GM21526 (cell line): ENCODE data around the gene HIBADH.
"Not testable (repeated sequence)": the region's sequence is repeated elsewhere in the genome, so short reads cannot be mapped to it uniquely, and the experiment has no call there.

ENCODE experiments used
- ATAC-seq: cut with Tn5 transposase; IDR thresholded peaks from one replicate; pipeline ENCODE4 v1.9.1; 2021; ENCODE audit warnings: moderate library complexity; ENCODE audit not compliant: unreplicated experiment, low FRiP score

Gene HIBADH

DNA sequence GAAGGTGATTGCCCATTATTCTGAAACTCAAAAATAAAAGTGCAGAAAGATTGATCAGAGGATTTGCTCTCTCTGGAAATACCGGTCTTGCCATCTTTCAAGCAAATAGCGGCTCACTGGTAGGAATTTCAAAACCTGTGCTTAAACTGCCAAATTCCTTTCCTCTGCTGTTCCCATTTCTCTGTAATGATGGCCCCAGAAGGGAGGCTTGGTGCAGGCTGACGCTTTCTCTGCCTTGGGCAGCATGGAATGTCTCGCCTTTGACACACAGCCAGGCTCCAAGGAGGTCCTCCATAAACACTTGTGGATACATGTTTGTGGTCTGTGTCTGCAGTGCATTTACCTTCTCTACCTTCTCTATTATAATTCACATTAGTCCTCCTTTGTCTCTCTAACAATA is 146.8 kb downstream of the HIBADH start:
- ATAC-seq, result no peak

DNA sequence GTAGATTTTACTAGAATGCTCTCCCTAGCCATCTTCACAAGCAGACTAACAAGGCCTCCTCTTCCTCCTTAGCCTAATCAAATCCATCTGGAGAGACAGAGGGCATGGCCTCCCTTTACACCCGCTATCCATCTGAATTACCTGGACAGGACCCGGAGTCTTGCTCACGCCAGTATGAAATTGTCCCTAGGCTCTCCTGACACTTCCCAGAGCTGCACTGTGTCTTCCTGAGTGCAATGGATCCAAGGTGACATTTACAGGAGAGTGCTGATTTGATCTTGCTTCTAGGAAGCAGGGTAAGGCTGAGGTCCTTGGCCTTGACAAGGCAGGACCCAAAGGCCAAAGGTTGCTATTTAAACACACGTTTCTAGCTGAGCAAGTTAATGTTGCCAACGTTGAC is 147.8 kb downstream of the HIBADH start:
- no peak for ATAC-seq

GRCh38 chr7:27513885-27514284 is 148.8 kb downstream of the HIBADH start:
- no peak for ATAC-seq

DNA sequence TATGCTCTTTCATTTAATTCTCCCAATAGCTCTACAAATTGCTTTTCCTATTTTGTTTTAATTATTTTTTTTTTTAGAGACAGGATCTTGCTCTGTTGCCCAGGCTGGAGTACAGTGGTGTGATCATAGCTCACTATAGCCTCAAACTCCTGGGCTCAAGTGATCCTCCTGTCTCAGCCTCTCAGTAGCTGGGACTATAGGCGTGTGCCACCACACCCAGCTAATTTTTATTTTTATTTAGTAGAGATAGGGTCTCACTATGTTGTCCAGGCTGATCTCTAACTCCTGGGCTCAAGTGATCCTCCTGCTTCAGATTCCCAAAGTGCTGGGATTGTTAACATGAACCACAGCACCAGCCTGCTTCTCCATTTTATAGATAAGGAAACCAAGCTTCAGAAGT is 151.3 kb downstream of the HIBADH start:
- ATAC-seq, result not testable (repeated sequence)

GRCh38 chr7:27510541-27510940 is 152.1 kb downstream of the HIBADH start:
- ATAC-seq, result no peak

DNA sequence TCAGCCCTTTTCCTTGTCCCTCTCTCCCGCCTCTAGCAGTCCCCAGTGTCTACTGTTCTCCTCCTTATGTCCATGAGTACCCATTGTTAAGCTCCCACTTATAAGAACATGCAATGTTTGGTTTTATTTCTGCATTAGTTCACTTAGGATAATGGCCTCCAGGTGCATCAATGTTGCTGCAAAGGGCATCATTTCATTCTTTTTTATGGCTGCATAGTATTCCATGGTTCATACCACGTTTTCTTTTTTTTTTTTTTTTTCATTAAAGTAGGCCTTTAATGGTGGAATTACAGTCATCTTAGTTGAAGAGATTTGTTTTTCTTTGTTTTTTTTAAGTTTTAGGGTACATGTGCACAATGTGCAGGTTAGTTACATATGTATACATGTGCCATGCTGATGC is 160.8 kb downstream of the HIBADH start:
- ATAC-seq, result not testable (repeated sequence)

DNA sequence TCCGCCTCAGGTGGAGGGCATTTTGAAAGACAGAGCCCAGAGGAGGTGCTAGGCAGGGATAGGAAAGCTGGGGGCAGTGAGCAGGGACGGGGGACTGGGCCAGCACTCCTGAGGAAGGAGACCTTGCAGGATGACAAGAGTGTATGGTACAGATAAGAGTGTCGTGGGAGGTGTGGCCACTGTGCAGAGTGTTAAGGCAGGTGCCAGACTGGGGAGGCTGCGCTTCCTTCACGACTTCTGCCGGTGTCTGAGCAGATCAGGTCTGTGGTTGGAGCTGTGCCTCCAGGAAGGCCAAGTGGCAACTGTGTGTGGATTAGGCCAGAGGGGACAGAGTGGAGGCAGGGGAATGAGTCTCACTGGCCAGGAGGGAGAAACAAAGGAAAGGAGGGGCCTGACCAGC is 161.7 kb downstream of the HIBADH start:
- ATAC-seq, result no peak

- no peak for ATAC-seq
These were observed 170.5 kb downstream of the HIBADH start for GRCh38 chr7:27492224-27492623.

GRCh38 chr7:27491534-27491933 is 171.1 kb downstream of the HIBADH start:
- ATAC-seq, result no peak

DNA sequence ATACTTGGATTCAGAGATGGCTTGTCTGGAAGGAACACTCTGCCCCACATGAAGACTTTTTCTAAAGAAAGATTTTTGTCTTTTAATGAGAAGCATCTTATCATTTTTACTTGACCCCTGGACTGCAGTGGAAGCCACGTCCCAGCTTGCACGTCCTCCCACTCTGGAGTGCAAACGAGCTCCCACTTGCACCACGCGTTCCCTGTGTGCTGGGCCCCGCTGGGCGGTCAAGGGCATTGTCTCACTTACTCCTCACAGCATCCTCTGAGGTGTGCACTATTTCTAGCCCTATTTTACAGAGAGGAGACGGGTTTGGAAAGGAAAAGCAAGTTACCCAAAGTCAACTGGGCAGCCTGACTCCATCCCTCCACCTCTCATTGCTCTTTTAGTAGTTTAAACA is 175.2 kb downstream of the HIBADH start:
- ATAC-seq, result no peak

DNA sequence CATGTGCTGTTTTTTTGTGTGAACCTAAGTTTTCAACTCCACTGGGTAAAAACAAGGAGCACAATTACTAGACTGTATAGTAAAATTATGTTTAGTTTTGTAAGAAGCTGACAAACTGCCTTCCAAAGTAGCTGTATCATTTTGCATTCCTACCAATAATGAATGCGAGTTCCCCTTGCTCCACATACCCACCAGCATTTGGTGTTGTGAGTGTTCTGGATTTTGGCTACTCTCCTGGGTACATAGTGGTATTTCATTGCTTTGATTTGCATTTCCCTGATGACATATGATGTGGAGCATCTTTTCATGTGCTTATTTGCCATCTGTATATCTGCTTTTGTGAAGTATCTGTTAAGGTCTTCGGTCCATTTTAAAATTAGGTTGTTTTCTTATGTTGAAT is 178.2 kb downstream of the HIBADH start:
- no peak for ATAC-seq

DNA sequence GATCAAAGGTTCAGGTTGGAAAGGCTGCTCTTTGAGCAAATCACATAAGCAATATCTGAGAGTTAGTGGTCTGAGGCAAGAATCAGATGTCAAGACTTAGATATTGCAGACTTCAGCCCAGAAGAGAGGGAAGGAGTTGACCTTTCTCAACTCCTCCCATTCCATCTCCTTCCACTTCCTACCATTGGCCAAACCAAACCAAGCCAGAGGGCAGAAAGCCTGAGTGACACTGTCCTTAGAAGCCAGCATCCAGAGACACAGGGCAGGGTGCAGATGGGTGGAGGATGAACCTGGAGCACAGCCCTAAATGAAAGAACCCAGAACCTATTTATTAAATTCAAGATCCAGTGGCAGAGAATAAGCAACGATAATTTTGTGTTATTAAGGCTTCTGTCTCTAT is 180.5 kb downstream of the HIBADH start:
- ATAC-seq, result no peak

DNA sequence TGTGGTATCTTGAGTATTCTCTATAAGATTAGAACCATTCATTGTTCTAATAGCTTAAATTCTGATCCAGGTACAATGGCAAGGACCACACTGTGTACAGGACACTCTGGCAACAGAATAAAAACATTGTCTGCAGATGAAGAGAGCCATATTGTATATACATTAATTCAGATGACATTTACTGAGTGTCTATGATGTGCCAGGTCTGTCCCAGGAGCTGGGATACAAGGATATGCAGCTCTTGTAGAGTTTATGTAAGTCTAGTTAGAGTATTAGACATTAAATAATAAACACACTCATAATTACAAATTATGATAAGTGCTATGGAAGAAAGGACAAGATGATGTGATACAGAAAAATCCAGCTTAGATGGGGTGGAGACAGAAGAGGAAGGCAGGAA is 184.1 kb downstream of the HIBADH start:
- no peak for ATAC-seq

- no peak for ATAC-seq
These were observed 184.6 kb downstream of the HIBADH start for GRCh38 chr7:27478084-27478483.

DNA sequence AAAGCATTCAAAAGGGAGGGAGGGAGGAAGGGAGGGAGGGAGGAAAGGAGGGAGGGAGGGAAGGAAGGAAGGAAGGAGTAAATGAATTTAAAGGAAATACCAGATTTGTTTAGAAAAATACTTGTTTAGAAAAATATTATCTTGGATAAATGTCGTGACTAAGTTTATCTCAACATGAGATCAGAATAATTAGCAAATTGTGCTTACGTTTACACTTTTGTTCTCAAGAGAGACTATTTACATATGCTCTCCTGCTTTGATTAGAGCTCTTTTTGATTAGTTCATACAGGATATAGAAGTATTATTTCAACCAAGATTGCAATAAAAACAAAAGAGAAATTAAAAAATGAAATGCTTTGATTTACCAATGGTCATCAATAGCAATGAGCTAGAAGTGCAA is 186.2 kb downstream of the HIBADH start:
- no peak for ATAC-seq
